Lower leg skin (tissue), 4 donors: ENCODE data around the gene WDR18. TPM values are rescaled to one million over a fixed set of nuclear protein-coding genes. Genes with fewer than 3 reads are reported as not detected.
A peak's percentile ranks its signal among the peaks of the same experiment; 100 is the strongest.

Experiments used
- DNase-seq, 2 donors: peaks; one replicate each; pipeline ENCODE4 v3.0.0-alpha.2; 2019; ENCODE audit warnings: low spot score in 2 of 2
- H3K4me3 ChIP-seq: fragments of 200-600 bp; sonication (generic); 2 replicates; pipeline ENCODE4 v1.5.1; 2017; ENCODE audit warnings: mild to moderate bottlenecking, low read depth; ENCODE audit not compliant: poor library complexity, severe bottlenecking
- POLR2A ChIP-seq, 2 donors: fragments of 450-650 bp; IDR thresholded peaks; one replicate each; pipeline ENCODE4 v1.6.1; 2016 to 2017; ENCODE audit warnings: antibody characterized with exemption in 2 of 2, mild to moderate bottlenecking in 1 of 2, moderate library complexity in 1 of 2
- WGBS, 2 donors: methylation state at CpG; one replicate each; pipeline ENCODE4 v1.1.5; 2018; 5-methylcytosine and 5-hydroxymethylcytosine counted together
- intact Hi-C: fragments of 100-400 bp; cut with DNase I; formaldehyde crosslinking; loops from one replicate; pipeline ENCODE4 v1.15.0; 2023; ENCODE audit warnings: low total_unique reads
- total RNA-seq, 4 donors: library from RNA; depleted of rRNA; stranded (reverse); fragments of >200 nt; gene quantifications; one replicate each; pipeline ENCODE4 v1.1.0, GENCODE V29; 2016
- TF ChIP-seq, protein P1 (sequence below), 3 donors: fragments of 450-650 bp; IDR thresholded peaks; one replicate each; pipeline ENCODE4 v1.5.1; 2016; ENCODE audit warnings: antibody characterized with exemption in 3 of 3, mild to moderate bottlenecking in 3 of 3, moderate library complexity in 2 of 3

WDR18 gene
- total RNA-seq, 4 donors from 2014 or later = 29.0 to 66.9 (median 39.9) TPM

DNA sequence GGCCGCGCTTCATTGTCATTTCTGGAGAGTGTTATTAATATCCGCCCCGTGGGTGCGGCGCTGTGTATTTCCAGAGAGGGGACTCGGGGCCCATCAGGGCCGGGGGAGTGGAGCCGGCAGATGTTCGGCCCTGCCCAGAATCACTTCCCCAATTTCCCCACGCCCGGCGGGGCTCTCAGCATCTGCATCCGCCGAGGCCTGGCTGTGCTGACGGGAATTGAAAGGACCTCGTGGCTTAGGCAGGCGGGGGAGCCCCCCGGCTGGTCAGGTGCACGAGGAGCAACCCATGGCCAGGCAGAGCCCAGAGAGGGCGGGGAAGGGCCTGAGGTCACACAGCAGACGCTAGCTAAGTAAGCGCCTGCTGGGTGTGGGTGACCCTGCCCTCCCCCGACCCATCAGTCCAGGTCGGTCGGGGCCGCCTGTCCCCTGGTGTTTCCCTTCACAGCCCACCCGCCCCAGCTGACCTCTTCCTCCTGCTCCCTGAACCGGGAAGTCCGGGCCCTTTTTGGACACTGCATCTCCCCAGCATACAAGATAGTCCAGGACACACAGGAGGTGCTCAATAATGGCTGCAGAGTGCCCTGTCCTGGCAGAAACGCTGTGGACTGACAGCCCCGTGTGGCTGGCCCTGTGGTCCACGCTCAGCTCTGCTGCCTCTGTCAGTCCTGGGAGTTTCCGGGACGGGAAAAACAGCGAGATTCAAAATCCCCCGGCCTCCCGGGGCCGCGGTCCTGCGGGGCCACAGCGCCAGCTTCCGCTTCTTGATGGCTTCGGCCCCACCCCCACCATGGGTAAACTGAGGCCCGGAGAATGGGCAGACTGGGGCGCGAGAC lies 36.2 kb upstream of the WDR18 start:
- peak; percentile 66 to 93 for DNase-seq
- TF ChIP-seq, protein P1, sequence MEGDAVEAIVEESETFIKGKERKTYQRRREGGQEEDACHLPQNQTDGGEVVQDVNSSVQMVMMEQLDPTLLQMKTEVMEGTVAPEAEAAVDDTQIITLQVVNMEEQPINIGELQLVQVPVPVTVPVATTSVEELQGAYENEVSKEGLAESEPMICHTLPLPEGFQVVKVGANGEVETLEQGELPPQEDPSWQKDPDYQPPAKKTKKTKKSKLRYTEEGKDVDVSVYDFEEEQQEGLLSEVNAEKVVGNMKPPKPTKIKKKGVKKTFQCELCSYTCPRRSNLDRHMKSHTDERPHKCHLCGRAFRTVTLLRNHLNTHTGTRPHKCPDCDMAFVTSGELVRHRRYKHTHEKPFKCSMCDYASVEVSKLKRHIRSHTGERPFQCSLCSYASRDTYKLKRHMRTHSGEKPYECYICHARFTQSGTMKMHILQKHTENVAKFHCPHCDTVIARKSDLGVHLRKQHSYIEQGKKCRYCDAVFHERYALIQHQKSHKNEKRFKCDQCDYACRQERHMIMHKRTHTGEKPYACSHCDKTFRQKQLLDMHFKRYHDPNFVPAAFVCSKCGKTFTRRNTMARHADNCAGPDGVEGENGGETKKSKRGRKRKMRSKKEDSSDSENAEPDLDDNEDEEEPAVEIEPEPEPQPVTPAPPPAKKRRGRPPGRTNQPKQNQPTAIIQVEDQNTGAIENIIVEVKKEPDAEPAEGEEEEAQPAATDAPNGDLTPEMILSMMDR (IDR thresholded peaks at IDR 0.05) = no peak
- TF ChIP-seq POLR2A (IDR thresholded peaks at IDR 0.05) = no peak
- no peak overlapping the region for H3K4me3 ChIP-seq
- WGBS, 2 donors = 84 to 87% methylated on average over 44 to 47 of the region's 47 CpGs
- intact Hi-C loops = no loop called here

- TF ChIP-seq POLR2A (IDR thresholded peaks at IDR 0.05) = no peak
- TF ChIP-seq, protein P1 (IDR thresholded peaks at IDR 0.05) = no peak
- no peak overlapping the region for H3K4me3 ChIP-seq
- DNase-seq = no peak
- intact Hi-C loops = no loop called here
- 89 to 99% methylated on average over 13 to 15 of the region's 25 CpGs for WGBS, 2 donors
Observed at GRCh38 chr19:948842-949496, 35.2 kb upstream of the WDR18 start.

- DNase-seq = no peak
- 78 to 87% methylated on average over 17 of the region's 17 CpGs for WGBS, 2 donors
- no peak overlapping the region for H3K4me3 ChIP-seq
- TF ChIP-seq POLR2A (IDR thresholded peaks at IDR 0.05) = no peak
- TF ChIP-seq, protein P1 (IDR thresholded peaks at IDR 0.05) = no peak
- intact Hi-C loops = no loop called here
Observed at GRCh38 chr19:950352-951066, 33.6 kb upstream of the WDR18 start.

- DNase-seq = no peak
- intact Hi-C loops = no loop called here
- TF ChIP-seq, protein P1 (IDR thresholded peaks at IDR 0.05) = no peak
- TF ChIP-seq POLR2A (IDR thresholded peaks at IDR 0.05) = no peak
- WGBS, 2 donors = 83 to 91% methylated on average over 14 of the region's 14 CpGs
- no peak overlapping the region for H3K4me3 ChIP-seq
Observed at GRCh38 chr19:952049-952679, 32.0 kb upstream of the WDR18 start.

DNA sequence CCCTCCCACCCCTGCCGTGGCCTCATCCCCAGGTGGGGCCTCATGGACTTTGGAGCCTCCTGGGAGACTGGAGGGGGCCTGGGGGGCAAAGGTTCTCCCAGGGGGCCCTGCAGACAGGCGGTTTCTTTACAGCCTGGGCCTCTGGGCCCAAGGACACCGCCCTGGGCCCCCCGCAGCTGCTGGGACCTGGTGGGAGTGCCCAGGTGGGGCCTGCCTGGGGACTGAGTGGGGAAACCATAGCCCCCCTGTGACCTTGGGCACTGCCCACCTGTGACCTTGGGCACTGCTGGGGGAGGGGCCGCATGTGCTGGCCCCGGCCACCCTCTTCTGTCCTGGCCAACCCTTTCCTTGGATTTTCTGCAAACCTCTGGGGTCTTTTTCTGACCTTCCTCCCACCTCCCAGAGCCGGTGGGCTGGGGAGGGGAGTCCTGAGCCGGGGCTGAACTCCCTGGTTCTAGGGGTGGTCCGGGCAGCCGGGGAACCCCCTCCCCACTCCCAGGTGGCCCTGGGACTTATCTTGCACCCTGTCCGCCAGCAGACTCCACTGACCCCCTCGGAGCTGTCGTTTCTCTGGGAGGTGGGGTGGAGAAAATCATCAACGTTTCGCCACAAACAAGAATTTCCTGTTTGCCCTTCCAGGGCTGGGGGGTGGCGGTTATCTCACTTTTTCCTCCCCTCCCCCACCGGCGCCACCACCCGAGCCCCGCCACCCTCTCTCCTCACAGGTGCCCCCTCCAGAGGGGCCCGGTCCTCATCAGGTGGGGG lies 31.3 kb upstream of the WDR18 start:
- H3K4me3 ChIP-seq = no peak overlapping the region

More for the DNA sequence above, 31.3 kb upstream of the WDR18 start:
- WGBS, 2 donors = 35 to 39% methylated on average over 18 to 21 of the region's 21 CpGs
- TF ChIP-seq POLR2A (IDR thresholded peaks at IDR 0.05) = no peak
- TF ChIP-seq, protein P1 (IDR thresholded peaks at IDR 0.05) = no peak
- intact Hi-C loops = no loop called here
- DNase-seq = no peak
